Measurements from ENCODE around the gene DPYD.

Gene DPYD

DNA sequence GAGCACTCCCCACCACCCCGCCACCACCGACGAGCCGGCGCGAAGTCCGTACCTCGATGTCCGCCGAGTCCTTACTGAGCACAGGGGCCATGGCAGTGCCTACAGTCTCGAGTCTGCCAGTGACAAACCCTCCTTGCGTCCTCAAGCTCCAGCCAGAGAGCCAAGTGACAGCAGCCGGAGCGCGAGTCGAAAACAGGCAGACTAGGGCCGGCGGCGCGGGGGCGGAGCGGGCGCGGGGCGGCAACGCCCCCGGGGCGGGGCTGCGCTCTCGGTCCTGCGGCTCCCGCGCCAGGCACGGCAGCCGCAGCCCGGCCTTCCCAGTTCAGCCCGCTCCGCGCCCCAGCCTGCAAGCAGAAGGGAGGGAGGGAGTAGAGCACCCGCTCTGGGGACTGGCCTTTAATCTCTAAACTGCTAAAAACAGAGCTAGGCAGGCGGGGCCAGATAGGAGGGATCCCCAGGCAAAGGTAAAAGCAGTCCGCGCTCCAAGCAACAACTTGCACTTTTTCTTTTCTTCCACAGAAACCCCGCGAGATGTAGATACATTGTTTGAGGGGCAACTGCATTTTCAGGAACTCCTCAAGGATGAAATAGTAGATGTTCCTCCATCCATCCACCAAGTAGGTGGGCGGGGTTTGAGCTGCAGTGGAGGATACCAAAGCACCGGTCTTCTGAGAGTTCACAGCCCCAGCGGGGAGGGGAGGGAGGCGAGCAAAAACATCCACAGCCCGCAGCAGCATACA is at the start of gene DPYD:
DPYD (minus strand) TSS at position 203 of the 740 bp plus-strand sequence; CDS start at position 91, 112 bp downstream.
- DNase-seq = peak; percentile 89

DNA sequence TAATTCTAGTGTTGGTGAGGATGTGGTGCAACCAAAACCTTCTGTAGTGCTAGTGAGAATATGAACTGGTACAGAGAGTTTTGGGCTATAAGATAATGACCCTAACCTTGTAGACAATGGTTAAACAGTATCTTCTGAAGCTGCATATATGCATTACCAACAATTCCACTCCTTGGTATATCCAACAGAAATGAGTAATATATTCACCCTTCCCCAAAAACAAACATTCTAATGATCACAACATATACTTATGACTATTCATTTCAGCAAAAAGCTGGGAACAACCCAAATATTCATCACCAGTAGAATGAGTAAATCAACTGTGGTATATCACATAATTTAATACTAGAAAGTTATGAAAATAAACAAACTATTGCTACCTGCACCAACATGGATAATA is 39.6 kb upstream of the DPYD start:
- no peak for DNase-seq

DNA sequence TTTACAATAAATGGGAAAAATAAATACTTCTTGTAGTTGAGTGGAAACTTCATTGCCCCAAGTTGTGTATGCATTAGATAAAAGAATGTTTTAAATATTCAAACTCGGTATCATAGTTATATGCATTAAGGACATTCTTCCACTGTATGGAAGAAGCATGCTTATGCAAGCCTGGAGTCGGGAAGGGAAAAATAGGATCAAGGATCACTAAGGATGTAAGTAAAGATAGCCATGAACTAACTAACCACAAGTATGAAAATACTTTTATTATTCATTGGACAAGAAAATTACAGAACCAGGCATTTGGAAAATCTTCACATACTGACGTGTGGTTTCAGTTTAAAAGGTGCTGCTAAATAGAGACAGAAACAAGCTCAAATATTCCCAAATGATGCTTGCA is 26.9 kb upstream of the DPYD start:
- peak; percentile 76 for DNase-seq

DNA sequence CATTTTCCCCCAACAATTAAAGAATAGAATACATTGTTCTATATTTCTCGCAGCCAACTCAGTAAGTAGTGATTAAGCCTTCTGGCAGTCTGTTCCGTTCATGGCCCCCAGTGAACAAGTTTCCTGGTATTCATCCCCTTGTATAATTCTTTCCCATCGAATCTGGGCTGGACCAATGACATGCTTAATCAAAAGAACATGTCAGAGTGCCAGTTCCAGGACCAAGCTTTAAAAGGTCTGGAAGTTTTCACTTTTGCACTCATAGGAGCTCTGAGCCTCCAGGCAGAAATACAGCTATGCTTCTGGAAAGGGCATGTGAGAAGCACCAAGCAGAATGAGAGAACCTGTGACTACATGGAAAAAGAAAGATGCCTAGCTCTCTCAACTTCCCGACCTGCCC is 22.5 kb upstream of the DPYD start:
- DNase-seq = peak; percentile 95

DNA sequence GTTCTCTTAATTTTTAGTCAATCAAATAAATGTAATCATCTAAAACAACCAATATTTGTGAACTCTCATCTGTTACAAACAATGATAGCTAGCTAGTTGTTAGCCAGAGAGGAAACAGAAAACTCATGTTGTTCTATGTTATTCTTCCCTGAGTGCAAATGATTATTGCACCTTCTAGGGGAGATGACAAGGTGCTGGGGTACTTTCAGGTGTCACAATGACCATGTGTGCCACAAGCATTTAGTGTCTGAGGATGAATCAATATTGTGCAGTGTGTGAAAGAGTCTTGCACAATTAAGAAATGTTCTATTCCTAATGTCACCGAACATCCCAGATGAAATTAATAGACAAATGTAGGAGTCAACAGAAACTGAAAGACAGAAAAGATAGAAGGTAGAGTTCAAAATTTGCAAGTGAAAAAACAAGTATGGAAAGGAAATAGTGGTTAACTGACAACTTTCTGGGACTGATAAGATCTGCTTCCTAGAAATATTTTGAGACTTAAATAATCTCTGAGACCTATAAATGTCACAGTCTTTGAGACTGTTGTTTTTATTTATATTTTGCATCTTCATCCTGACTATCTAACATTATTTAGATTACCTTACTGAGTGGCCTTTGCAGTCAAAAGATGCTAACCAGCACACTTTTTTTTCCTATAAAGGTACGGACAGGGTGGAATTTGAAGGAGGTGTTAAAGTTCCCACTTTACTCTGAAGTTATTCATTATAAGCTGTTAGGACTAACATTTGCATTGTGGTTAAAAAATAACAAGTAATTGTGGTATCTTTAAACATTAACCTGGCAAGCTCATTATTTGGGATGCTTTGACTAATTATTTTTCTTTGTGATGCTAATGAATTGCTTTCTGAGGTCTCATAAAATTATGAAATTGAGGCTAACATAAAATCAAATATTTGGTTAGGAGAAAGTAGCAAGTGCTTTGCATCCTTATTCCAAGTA is 21.6 kb upstream of the DPYD start:
- no peak for DNase-seq

DNA sequence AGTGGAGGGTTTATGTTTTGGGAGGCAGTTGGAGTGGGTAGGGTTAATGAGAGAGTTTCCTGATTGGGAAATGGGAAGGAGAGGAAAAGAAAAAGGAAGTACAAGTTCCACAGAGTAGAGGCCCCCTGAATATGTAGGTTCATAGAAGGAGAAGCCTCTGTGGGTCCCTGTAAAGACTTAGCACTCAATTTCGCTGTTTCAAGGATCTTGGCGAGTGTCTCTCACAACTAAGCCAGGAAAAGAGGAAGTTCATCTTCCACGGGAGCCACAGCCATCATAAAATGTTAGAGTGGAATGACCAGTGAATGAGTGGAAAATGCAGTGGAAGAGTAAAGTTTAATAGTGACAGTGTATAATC is 17.4 kb upstream of the DPYD start:
- DNase-seq = no peak

DNA sequence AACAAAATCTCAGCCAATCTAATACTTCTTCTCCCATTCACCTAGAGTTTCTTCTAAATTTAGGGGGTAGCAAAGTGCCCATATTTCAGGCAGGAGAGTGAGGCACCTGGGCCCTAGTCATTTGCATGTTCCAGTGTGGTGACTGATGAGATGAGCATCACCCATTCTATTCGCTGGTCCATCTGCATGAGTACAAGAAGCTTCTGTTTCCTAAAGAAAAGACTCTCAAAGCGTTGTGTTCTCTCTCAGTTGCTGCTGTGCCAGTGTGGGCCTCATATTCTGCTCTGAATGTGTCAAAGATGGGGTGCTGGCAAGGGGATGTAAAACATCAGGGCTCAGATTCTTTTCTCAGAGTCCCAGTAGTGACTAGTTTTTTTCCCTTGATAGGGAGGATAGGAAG is 16.1 kb upstream of the DPYD start:
- no peak for DNase-seq

DNA sequence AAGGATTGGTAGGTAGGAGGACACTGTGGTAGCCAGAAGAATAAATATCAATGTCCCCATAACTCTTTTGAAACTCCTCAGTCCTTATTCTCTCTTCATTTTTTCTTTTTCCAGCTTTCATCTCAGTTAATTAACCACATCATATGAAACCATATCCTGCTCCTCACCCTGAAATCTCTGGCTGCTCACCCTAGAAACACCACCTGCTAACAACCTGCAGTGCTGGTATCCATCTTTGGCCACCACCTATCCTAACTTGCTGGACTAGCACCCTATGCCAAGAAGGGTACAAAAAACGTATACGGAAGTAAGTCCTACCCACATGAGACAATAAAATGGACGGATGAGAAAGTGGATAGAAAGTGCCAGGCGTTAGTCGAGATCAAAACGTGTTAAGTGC is 13.7 kb upstream of the DPYD start:
- DNase-seq = no peak

DNA sequence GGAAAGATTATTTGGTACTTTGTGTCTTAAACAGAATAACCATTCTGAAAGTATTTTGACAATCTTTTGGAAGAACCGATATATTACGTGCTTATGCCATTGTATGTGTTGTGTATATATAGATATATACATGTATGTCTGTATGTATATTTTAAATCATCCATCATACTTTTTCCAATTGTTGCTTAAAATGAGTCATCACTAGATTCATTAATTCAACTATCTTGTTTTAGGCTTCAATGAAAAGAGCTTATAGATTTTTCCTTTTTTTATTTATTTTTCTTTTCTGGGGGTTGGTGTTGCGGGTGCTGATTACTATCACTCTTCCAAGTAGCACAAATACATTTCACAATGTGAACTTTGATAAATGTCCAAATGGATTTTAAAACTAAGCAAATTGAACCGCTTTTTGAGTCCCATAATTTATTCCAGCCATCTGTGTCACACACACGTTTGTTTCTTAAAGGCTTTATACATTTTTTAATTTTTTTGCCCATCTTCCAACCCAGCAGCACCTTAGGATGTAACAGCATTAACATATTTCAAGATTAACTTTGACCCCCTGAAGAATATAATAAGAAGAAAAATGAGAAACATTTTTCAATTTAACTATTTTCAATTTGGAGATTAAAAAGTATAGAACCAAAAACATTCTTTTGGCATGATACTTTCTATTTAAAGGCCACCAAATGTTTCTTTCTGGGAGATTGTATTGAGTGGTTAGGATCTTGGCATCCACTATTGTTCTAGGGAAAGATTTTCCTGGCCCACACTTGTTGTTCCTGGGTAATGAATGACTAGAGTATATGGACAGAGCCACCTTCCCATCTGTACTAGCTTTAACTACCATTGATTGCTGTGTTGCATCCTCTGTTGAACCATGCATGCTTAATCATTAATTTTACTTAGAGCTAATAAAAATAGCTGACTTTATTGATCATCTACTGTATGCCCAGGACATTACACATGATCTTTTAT is 9.3 kb upstream of the DPYD start:
- DNase-seq = no peak

DNA sequence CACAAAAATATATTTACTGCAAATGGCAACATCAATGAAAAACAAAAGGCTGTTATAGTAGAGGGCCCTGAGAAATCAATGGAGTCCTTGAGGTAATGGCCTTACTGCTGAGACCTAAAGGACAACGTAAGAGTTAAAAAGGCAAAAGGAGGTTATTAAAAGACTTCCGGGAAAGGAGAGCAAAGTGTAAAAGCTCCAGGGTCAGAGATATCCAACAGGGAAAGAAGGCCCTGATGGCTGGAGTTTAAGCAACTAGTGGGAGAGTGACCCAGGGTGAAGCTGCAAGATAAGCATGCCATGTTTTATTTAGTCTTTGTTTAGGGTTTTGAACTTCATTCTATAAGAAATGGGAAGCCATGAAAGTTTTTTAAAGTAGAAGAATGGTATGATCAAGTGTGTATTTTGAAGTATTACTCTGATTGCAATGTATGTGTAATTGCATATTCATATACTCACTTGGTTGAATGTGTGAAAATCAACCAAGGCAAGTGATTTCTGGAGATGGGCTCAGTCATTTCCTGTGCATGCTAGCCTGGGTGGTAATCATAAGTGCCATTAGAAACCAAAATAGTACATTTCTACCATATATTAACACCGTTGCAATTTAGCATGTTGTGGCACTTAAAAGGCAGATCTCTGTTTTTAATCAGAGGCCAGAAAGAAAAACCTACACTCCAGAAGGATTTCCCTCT is 5.3 kb upstream of the DPYD start:
- no peak for DNase-seq

DNA sequence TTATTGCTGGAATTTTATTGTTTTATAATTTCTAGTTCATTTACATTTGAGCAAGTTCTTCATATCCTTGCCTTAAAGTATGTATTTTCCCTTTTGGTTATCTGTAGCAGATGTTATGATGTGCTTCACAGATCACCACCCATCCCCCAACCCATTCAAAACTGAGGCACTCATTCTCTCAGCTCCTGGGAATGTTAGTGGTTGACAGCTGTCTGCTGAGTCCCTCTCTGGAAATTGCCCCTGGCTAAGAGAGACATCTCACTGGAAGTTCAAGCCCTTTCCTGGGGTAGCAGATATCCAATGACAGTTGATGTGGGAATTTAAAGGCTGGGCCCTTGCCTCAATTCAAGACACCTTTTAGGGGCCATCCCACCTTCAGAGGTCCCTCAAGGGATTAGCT is 4.3 kb upstream of the DPYD start:
- peak; percentile 55 for DNase-seq

DNA sequence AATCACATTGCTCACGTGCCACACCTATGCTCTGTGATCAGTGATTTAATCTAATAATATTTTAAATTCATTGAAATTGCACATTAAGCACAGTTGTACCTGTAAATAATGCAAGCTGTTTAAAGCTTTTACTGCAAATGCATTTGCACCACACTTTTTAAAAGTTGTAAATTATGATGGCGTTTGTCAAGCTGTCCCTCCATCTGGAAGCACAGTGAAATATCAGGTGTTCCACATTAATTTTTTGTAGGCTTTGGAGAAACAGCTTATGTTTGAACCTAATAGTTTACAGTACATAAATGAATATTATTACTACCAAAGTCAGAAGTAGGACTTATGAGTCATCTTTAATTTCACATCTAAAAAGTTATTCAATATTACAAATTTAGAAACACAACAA is 3.0 kb upstream of the DPYD start:
- DNase-seq = no peak

DNA sequence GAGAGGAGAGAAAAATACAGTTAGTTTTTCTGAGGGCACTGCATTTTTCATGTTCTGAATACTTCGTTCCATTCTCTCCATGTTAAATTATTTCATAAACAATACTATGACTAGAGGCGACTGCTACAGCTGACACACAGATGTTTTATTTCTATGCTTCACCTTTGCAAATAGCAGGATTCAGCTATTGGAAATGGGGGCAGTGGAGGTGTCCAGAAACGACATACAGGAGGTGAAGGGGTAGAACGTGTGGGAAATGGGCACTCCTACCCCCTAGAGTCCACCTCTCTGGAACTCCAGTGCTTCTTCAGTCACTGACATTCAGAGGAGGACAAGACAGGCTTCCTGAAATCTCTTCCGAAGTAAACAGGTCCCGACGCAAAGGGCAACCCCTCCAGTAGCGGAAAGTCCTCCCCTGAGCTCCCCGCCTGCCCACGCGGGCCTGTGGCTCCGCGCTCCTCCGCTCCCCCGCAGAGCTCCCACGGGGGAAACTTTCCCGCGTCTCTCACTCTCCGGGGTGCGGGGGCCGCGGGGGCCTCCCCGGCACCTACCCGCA is 480 bp downstream of the DPYD start:
- DNase-seq = no peak

DNA sequence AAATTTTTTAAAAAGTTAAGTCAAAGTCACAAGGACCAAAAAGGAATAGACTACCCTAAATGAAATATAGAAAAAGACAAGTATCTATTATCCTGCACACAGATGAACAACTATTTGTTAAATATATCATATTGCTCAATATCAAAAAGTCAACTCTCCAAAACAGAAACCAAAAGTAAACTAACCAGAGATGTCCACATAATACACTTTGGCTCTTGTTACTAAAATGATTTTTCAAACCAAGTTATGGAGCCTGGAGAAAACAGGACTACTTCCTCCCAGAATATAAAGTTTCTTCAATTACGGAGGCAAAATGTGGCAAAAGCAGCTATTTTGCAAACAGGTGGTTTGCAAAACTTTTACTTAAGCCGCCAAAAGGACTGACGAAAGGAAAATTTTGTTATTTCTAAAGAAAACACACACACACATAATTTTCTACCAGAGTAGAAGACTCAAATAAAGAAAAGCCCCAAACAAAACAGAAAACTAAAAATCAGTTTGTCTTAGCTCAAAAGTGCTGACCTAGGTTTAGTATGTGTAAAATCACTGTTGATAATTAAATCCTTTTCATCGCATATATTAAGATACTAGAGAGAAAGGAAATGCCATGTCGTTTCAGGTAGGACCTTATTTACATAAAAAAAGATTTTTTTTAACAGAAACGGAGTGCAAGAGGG is 1.1 kb downstream of the DPYD start:
- DNase-seq = no peak

DNA sequence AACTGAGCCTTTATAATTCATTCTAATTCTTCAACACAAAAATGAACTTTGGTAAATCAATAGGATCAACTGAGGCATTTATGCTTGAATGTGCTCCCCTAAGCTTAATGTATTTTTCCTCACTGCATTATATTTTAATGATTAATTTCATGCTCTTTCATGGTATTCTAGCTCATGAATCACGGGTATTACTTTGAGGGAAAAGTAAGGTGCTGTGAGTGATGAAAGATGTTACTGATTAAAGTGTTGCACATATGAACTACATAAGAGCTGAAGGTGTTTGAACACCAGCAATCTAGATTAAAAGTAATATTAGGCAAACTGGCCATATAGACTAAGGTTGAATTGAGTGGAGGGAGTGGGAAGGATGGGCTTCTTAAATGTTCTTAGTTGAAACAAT is 1.9 kb downstream of the DPYD start:
- no peak for DNase-seq

DNA sequence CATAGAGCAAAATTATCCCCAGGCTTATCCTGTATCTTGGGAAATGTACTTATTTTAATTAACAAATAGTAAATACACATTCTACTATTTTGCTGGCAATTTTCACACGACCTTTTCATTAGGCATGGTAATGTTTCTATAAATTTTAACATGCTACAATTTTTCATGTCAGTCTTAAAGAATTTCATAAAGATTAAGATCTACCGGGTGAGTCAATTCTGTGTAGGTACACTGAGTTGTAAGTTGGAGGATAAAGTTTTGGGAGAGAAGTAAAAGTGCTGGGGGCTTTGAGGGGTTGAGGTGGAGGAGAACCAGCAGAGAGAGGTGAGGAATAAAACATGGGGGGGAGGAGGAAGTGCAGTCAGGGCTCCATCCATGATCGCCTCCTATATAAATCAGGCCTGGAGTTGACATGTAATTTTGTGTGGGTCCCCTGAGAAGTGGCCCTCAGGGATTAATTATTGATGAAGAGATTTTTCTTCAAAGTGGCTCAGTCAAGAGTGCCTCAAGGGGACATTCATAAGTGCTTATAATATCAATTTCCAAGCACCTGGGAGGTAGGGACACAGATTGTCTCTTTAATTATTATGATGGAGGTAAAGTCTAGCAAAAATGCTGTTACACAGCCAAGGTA is 7.2 kb downstream of the DPYD start:
- no peak for DNase-seq

DNA sequence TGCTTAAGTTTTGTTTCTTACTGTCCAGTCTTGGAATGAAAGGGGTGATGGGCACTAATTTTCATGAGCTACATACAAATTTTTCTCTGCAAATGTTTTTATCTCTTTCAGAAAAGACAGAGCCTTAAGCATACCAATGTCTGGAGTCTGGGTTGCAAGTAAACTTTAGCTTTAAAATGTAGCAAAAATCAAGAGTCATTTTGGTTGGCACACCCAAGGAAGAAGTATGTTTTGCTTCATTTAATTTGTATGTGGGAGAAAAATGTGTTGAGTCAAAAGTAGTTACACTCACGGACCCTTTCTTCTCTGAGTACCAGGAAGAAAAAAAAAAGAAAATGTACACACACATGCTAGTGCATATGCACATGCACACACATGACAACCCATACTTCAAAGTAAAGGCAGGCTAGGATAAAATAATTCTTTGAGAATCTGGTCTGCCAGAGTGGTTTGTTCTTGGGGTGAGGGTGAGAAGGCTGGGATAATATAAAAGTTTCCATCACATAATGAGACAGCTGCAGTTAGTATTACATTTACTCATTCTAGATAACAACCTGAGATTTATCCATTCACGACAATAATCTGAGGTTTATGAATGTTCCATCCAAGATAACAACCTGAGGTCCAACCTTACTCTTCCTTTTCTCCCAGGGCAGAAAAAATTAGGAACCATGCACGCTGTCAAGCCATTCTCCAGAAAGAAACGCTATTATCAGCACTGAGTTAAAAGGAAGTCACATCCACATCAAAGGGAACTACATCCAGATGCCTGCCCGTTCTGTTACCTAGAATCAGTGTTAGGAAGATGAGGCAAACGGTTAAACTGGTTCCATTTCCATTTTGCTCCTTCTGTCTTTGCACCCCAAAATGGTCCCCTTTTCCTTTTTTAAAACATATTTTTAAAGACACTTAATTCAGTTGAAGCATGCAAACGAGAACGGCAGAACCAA is 9.3 kb downstream of the DPYD start:
- no peak for DNase-seq

DNA sequence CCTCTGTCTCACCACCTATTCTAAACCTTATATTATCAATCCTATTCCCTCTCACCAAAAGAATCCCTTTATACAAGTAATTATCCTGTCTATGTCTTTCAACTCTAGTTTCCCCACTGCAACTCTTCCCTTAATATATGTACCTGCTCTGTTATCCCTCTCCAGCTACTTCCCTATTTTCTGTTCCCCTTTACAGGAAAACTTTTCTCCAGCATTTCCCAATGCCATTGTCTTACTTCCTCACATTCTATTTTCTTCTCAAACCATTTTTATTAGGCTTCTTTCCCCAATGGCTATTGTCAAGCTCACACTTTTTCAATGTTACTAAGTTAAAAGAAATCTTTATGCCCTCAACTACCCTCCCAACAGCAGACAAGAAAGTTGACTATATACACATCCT is 11.6 kb downstream of the DPYD start:
- no peak for DNase-seq

DNA sequence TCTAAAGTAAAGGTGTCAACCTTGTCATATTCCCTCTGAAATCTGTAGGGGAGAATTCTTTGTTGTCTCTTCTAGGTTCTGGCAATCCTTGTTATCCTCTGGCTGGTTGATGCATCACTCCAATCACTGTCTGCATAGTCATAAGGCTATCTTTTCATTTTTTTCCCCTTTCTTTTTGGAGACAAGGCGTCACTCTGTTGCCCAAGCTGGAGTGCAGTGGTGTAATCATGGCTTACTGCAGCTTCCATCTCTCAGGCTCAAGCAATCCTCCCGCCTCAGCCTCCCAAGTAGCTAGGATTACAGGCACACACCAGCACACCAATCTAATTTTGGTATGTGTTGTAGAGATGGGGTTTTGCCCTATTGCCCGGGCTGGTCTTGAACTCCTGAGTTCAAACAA is 12.9 kb downstream of the DPYD start:
- no peak for DNase-seq
